Uterus (tissue), 2 donors: ENCODE data around the gene NFU1.

Experiments
- CTCF ChIP-seq, 4 experiments: fragments of 200-600 bp in 2 of 4; fragments of 450-650 bp in 2 of 4; sonication (generic) in 2 of 4; IDR thresholded peaks; one replicate each; pipeline ENCODE4 v1.5.1; 2016 to 2019; ENCODE audit warnings: antibody characterized with exemption in 4 of 4, mild to moderate bottlenecking in 2 of 4, moderate library complexity in 1 of 4
- POLR2A ChIP-seq, 2 donors: fragments of 450-650 bp; IDR thresholded peaks; one replicate each; pipeline ENCODE4 v1.6.1; 2016; ENCODE audit warnings: antibody characterized with exemption in 2 of 2, mild to moderate bottlenecking in 1 of 2, moderate library complexity in 1 of 2

- no peak for TF ChIP-seq CTCF (IDR thresholded peaks at IDR 0.05)
- no peak for TF ChIP-seq POLR2A (IDR thresholded peaks at IDR 0.05)
Observed at GRCh38 chr2:69436596-69436937, 668 bp downstream of the NFU1 start.
